HAP-1 (cell line): ENCODE results near the gene BTBD9.

Source experiments
- DNase-seq, 2 experiments: peaks; one replicate each; pipeline ENCODE4 v3.0.0-alpha.2; 2016 to 2020; ENCODE audit warnings: low spot score in 2 of 2
- H3K27me3 ChIP-seq: fragments of 250-450 bp; sonication (Bioruptor Pico); 2 replicates; pipeline ENCODE4 v1.5.1; 2020; ENCODE audit warnings: low read depth, mild to moderate bottlenecking, moderate library complexity
- H3K36me3 ChIP-seq: fragments of 250-450 bp; sonication (Bioruptor Pico); replicated peaks from 2 replicates; pipeline ENCODE4 v1.5.1; 2020; ENCODE audit warnings: mild to moderate bottlenecking
- H3K4me1 ChIP-seq: fragments of 250-450 bp; sonication (Bioruptor Pico); 2 replicates; pipeline ENCODE4 v1.5.1; 2020; ENCODE audit warnings: mild to moderate bottlenecking
- H3K4me3 ChIP-seq: fragments of 250-450 bp; sonication (Bioruptor Pico); 2 replicates; pipeline ENCODE4 v1.5.1; 2020; ENCODE audit warnings: mild to moderate bottlenecking, moderate library complexity
- H3K9me3 ChIP-seq: fragments of 250-450 bp; sonication (Bioruptor Pico); 2 replicates; pipeline ENCODE4 v1.5.1; 2020; ENCODE audit warnings: mild to moderate bottlenecking, moderate library complexity
- in situ Hi-C: fragments of 300-500 bp; cut with MboI; formaldehyde crosslinking; loops from 3 replicates; pipeline ENCODE4 v1.14.3; 2020; ENCODE audit warnings: low sequenced_read_pairs, inconsistent platforms, mixed read lengths

The BTBD9 gene

DNA sequence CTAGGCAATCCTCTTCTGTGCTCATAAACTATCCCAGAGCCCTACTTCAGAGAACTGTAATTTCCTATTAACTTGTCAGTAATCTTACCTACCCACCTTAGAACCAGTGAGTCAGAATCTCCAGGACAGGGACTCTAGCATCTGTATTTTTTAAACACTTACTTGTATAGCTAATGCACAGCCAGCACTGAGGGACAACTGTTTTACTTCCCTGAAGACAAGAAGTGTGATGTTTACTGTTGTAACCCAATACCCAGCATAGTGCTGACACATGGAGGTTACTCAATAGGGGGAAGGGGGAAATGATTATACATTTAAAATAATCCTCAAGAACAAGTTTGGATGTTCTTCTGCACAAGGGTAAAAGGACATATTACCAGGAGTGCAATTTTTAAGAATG lies 130.8 kb downstream of the BTBD9 start:
- Histone ChIP-seq H3K4me1 (peaks cover 17% of the 10 kb centered on the region), H3K36me3 (no peaks in the 10 kb centered on the region), H3K27me3 (no peaks in the 10 kb centered on the region), H3K9me3 (no peaks in the 10 kb centered on the region), H3K4me3 (no peak overlapping the region)
- DNase-seq: no peak
- in situ Hi-C loops: no loop called here

DNA sequence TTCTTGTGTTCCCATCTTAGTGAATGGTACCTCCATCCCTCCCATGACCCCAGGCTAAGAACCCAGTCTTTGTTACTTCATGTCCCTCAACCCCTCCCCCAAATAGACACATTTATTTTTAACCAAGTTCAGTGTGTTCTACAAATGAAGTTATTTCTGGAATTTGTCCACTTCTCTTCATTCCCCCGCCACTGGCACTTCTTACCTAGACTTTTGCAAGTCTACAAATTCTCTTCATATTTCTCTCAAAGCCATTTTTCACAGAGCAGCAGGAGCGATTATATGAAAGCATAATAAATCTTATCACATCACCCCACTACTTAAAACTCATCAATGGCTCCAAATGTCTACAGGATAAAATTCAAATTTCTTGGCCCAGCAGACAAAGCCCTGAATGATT lies 131.4 kb downstream of the BTBD9 start:
- no peaks in the 10 kb centered on the region for H3K27me3 ChIP-seq

DNA sequence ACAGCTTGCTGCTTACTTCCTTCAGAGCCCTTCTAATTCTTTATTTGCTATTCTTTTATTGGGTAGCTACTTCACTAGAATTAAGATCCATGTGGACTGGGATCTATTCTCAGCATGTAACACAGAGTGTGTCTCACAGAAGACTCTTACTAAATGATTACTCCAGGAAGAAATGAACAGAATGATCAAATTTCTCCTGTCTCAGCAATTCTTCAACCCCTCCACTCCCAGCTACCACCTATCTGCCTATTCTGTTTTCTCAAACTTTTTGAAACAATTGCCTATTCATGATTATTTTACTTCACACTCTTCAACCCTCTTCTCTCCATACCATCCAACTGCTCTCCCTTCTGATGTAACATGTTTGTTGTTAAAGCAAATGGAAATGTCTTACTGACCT lies 132.6 kb downstream of the BTBD9 start:
- Histone ChIP-seq H3K4me1 (peaks cover 17% of the 10 kb centered on the region), H3K9me3 (no peaks in the 10 kb centered on the region), H3K4me3 (no peak overlapping the region), H3K36me3 (no peaks in the 10 kb centered on the region), H3K27me3 (no peaks in the 10 kb centered on the region)
- DNase-seq: no peak
- in situ Hi-C loops: no loop called here

More for the DNA sequence above, 131.4 kb downstream of the BTBD9 start:
- Histone ChIP-seq H3K9me3 (no peaks in the 10 kb centered on the region), H3K36me3 (no peaks in the 10 kb centered on the region), H3K4me1 (peaks cover 17% of the 10 kb centered on the region), H3K4me3 (no peak overlapping the region)
- in situ Hi-C loops: no loop called here
- no peak for DNase-seq

DNA sequence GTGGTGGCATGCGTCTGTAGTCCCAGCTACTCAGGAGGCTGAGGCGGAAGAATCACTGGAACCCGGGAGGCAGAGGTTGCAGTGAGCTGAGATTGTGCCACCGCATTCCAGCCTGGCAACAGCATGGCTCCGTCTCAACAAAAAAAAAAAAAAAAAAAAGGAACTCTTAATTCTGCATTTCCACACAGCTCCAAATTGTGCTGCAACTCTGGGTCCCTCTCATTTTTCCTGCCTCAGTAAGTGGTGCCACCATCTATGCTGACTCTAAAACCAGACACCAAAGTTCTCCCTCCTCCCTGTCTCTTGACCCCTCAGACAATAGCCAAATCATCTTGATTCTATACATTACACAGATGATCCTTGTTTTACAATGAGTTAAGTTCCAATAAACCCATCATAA lies 133.9 kb downstream of the BTBD9 start:
- Histone ChIP-seq H3K9me3 (no peaks in the 10 kb centered on the region), H3K4me1 (peaks cover 17% of the 10 kb centered on the region), H3K27me3 (no peaks in the 10 kb centered on the region), H3K36me3 (no peaks in the 10 kb centered on the region), H3K4me3 (no peak overlapping the region)
- in situ Hi-C loops: no loop called here
- no peak for DNase-seq

DNA sequence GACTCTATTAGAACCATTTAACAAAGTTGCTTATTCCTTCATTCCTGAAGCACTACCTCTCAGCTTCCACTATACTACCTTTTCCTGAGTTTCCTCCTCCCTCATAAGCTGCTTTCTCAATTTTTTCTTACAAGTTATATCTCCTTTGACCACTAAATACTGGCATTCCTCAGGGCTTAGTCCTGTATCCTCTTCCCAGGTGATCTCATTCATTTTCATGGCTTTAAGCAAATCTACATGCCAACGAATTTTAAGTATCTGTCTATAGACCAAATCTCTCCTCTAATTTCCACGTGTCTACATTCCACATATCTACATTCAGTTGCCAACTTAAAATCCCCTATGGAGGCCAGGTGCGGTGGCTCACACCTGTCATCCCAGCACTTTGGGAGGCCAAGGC lies 134.7 kb downstream of the BTBD9 start:
- H3K4me1 ChIP-seq: peaks cover 13% of the 10 kb centered on the region
- in situ Hi-C loops: no loop called here
- H3K27me3 ChIP-seq: no peaks in the 10 kb centered on the region

DNA sequence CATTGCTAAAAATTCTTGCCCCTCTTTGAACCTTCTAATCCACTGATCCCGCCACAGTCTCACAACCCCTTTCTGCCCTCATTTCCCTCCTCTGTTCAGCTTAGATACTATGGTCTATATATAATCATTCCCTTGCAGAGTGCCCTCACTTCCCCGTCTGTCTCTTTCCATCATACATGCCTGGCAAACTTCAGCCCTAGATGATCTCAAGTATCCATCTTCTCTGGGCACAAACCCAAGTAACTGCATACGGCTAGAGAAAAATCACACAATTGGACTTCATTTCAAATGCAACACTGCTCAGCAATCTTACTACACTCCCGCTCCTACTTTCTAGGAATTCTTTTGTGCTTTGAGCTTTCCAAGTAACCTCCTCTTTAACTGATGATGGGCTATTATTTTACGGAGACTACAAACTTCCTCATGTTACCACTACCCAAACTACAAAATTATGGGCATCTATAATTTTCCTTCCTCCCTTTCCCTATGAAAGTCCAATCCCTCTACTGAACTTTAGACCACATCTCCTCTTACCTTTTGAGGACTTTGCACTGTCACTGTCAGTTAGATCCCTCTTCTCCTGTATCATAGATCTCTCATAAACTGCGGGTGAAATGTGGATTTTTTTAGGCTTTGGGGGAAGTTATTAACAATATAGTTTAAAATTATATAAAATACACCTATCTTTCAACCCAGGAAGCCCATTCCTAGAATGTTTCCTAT lies 135.6 kb downstream of the BTBD9 start:
- Histone ChIP-seq H3K4me1 (peaks cover 7% of the 10 kb centered on the region), H3K27me3 (no peaks in the 10 kb centered on the region), H3K36me3 (no peaks in the 10 kb centered on the region), H3K4me3 (no peak overlapping the region), H3K9me3 (no peaks in the 10 kb centered on the region)
- in situ Hi-C loops: no loop called here
- no peak for DNase-seq

More for the DNA sequence above, 134.7 kb downstream of the BTBD9 start:
- Histone ChIP-seq H3K9me3 (no peaks in the 10 kb centered on the region), H3K4me3 (no peak overlapping the region), H3K36me3 (no peaks in the 10 kb centered on the region)
- no peak for DNase-seq

DNA sequence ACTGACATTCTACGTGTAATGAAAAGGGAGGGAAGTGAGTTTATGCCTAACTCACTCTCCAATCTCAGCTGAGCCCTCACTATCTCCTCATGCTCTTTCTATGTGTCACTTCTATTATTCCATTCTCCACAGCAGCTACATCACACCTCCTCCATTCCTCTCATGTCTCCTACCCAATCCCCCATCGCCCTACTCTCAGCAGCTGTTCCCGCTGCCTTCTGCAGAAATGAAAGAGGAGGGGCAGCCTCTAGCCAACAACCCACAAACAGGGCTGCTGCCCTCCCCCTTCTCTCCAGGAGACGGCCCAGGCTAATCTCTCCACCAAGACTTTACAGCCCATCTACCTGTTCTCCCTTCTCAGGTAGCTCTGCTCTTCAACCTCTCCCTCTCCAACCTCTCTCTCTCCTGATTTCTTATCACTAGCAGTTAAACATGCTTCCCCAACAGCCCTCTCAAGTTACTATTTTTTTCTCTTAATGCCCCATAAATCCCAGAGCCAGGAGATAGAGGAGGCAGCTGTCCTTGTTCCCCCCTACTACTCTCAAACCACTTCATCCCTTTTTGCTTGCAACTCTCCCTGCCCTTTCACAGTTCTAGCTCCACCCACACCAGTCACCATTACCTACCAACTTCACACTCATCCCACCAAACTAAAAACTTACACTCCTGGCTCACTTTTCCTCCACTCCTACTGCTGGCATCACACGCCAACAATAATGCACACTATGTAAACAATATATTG lies 136.5 kb downstream of the BTBD9 start:
- H3K27me3 ChIP-seq: no peaks in the 10 kb centered on the region
- no peak for DNase-seq
- in situ Hi-C loops: no loop called here

DNA sequence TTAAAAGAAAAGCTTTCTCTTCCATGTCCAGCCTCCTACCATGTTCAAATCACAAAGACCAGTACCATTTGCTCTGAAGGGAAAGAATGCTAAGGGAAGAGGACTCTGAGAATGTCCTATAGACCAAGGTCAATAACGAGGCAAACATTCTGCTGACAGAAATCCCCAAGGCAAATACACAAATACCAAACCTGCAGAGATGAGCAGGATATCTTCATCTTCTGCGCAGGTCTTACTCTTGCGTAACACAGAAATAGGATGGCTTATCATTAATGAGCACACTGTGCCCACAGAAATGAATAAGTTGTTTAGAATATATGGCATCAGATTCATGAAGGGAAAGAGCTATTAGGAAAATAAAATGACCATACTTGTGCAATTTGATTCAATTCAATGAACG lies 137.3 kb downstream of the BTBD9 start:
- H3K27me3 ChIP-seq: no peaks in the 10 kb centered on the region
- no peak overlapping the region for H3K4me3 ChIP-seq
- no peaks in the 10 kb centered on the region for H3K36me3 ChIP-seq
- H3K4me1 ChIP-seq: peaks cover 10% of the 10 kb centered on the region
- in situ Hi-C loops: no loop called here
- no peak for DNase-seq
- no peaks in the 10 kb centered on the region for H3K9me3 ChIP-seq

More for the DNA sequence above, 136.5 kb downstream of the BTBD9 start:
- H3K9me3 ChIP-seq: no peaks in the 10 kb centered on the region
- H3K36me3 ChIP-seq: no peaks in the 10 kb centered on the region
- H3K4me3 ChIP-seq: no peak overlapping the region
- H3K4me1 ChIP-seq: peaks cover 10% of the 10 kb centered on the region

DNA sequence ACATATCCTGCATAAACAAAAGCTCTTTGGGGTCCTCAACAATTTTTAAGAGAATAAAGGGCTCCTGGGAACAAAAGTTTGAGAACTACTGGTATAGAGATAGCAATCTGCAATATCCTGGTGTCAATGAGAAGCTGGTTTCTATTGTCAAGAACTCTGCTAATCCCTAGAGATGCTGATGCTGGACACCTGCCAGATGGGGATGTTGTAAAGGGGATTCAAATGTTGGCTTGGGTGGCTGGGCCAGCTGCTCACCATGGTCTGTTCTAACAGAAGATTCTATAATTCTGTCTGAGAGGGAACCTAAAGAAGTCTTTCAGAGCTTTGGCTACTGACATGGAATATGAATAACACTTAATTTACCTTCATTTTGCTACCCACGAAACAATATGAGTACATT lies 137.8 kb downstream of the BTBD9 start:
- in situ Hi-C loops: no loop called here
- H3K36me3 ChIP-seq: no peaks in the 10 kb centered on the region

DNA sequence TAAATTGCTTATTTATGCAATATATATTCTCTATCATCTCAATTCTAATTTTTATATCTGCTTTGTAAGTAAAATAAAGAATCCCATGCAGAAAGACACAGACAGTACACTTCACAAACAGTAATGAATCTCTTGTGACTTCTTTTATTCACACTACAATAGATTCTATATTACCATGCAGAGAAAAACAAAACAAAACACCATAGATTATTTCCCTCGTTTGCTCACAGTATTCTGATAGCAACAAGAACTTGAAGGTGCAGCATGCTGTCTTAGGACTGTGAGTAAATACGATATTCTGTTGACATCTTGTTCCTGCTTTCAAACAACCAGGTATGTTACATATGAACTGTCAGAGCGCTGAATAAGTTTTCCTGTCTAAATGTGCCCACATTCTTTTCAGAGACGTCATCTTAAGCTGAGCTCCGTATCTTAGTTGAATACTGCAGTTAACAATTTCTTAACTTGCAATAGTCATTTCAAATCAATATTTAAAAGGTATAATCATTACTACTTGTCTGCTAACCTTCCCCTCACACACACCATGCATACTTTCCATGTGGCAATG lies 140.1 kb downstream of the BTBD9 start:
- no peaks in the 10 kb centered on the region for H3K36me3 ChIP-seq
- peaks cover 10% of the 10 kb centered on the region for H3K4me1 ChIP-seq
- H3K9me3 ChIP-seq: no peaks in the 10 kb centered on the region
- no peaks in the 10 kb centered on the region for H3K27me3 ChIP-seq
- no peak overlapping the region for H3K4me3 ChIP-seq
- in situ Hi-C loops: no loop called here
- DNase-seq: no peak

More for the DNA sequence above, 137.8 kb downstream of the BTBD9 start:
- DNase-seq: peak; percentile 47 to 87
- Histone ChIP-seq H3K9me3 (no peaks in the 10 kb centered on the region), H3K4me3 (no peak overlapping the region), H3K4me1 (peaks cover 10% of the 10 kb centered on the region), H3K27me3 (no peaks in the 10 kb centered on the region)

DNA sequence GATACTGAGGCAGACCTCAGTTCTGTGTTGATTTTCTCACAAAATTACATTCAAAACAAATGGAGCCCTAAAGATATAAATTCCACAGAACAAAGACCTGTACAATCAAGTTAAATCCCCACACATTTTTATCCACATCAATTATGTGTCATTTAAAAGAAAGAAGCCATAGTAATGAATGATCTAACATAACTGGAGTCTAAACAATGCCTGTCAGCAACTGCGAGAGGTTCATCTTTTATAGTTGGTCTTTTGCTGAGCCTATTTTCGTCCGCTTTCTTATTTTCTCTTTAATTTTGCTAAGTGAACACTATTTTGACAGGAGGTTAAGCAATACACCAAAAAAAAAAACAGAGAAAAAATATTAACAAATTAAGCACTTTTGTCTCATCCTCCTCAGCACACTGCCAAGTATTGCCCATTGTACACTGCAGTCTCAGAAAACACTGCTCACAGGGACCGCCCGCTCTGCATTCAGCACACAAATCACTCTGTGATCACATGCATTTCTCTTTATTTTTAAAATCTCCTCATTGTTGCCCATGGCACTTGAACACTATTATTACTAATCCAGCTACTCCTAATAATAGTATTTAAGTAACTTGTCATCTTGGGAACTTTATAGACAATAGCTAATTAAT lies 140.8 kb downstream of the BTBD9 start:
- H3K4me3 ChIP-seq: no peak overlapping the region
- in situ Hi-C loops: no loop called here

DNA sequence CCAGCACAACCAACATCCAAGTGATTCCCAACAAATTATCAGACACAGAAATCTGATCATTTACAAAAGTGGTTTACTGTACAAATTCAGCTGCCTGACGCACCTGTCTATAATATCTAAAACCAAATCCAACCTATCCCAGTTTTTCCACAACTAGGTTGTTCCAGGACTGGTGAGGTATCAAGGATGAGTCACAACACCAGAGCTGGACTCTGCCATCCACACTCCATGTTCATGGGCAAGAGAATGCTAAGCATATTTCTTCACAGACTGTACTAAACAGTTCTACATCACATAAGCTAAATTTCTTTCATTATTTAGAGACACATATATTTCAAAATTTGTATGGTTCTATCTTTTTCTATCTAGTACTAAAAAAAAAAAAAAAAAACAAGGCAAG lies 141.6 kb downstream of the BTBD9 start:
- H3K9me3 ChIP-seq: no peaks in the 10 kb centered on the region
- in situ Hi-C loops: no loop called here
- H3K4me3 ChIP-seq: no peak overlapping the region
- H3K36me3 ChIP-seq: no peaks in the 10 kb centered on the region
- DNase-seq: no peak
- peaks cover 10% of the 10 kb centered on the region for H3K4me1 ChIP-seq
- no peaks in the 10 kb centered on the region for H3K27me3 ChIP-seq

More for the DNA sequence above, 140.8 kb downstream of the BTBD9 start:
- H3K9me3 ChIP-seq: no peaks in the 10 kb centered on the region
- no peaks in the 10 kb centered on the region for H3K27me3 ChIP-seq
- DNase-seq: peak; percentile 18 to 34
- H3K36me3 ChIP-seq: no peaks in the 10 kb centered on the region
- H3K4me1 ChIP-seq: peaks cover 10% of the 10 kb centered on the region

DNA sequence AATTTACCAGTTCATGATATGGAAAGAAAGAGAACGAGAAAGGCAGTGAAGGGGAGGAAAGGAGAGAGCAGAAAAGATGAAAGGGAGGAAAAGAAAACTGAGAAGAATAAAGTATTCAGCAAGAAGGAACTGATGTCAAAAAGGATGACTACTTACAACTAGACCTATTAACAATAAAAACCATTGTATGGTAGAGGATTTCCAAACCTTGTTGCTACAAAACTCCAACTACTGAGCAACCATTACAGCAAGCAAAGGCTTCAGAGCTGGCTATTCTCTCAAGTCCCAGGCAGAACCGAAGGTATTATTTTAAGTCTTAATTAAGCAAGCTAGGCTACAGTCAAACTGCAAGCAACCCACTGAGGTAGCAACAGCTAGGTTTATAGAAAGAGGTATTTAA lies 142.2 kb downstream of the BTBD9 start:
- DNase-seq: no peak

More for the DNA sequence above, 142.2 kb downstream of the BTBD9 start:
- no peaks in the 10 kb centered on the region for H3K27me3 ChIP-seq
- no peak overlapping the region for H3K4me3 ChIP-seq
- in situ Hi-C loops: no loop called here
- H3K4me1 ChIP-seq: peaks cover 10% of the 10 kb centered on the region
- no peaks in the 10 kb centered on the region for H3K9me3 ChIP-seq
- H3K36me3 ChIP-seq: no peaks in the 10 kb centered on the region
